ENCODE measurements around the gene TDRD6.

GRCh38 chr6:46687619-46688097 lies at the start of gene TDRD6:
- TF ChIP-seq CTCF (IDR thresholded peaks at IDR 0.05), result no peak
- TF ChIP-seq, protein P1, sequence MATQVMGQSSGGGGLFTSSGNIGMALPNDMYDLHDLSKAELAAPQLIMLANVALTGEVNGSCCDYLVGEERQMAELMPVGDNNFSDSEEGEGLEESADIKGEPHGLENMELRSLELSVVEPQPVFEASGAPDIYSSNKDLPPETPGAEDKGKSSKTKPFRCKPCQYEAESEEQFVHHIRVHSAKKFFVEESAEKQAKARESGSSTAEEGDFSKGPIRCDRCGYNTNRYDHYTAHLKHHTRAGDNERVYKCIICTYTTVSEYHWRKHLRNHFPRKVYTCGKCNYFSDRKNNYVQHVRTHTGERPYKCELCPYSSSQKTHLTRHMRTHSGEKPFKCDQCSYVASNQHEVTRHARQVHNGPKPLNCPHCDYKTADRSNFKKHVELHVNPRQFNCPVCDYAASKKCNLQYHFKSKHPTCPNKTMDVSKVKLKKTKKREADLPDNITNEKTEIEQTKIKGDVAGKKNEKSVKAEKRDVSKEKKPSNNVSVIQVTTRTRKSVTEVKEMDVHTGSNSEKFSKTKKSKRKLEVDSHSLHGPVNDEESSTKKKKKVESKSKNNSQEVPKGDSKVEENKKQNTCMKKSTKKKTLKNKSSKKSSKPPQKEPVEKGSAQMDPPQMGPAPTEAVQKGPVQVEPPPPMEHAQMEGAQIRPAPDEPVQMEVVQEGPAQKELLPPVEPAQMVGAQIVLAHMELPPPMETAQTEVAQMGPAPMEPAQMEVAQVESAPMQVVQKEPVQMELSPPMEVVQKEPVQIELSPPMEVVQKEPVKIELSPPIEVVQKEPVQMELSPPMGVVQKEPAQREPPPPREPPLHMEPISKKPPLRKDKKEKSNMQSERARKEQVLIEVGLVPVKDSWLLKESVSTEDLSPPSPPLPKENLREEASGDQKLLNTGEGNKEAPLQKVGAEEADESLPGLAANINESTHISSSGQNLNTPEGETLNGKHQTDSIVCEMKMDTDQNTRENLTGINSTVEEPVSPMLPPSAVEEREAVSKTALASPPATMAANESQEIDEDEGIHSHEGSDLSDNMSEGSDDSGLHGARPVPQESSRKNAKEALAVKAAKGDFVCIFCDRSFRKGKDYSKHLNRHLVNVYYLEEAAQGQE (IDR thresholded peaks at IDR 0.05; ENCODE audit: insufficient read depth in 1 of 2, low read depth in 2 of 2, low read length in 1 of 2), result no peak

Measured in Panc1 (cell line).